ENCODE data around the gene STAC2.

The STAC2 gene

DNA sequence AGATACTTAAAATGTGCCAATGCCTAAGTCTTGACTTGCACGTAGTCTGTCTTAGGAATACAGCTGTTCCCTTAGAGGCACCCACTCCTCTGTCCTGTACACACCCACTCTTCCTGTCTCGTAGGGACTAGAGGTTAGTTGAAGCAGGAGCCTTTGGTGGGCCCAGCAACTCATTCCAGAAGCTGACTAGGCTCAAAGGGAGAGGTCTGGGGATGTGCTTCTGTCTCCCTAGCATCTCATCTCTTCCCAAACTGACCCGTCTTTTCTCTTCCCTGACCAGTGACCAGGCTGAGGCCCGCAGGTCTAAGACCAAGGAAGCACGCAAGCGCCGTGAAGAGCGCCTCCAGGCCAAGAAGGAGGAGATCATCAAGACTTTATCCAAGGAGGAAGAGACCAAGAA is 21.5 kb downstream of the STAC2 start:
- Histone ChIP-seq H3K4ac (ENCODE audit: low read length) (no peak overlapping the region), H2AFZ (ENCODE audit: low read length) (no peak overlapping the region), H3K14ac (ENCODE audit: low read length) (no peak overlapping the region), H3K9ac (ENCODE audit: low read depth, low read length, poor library complexity) (no peak overlapping the region), H3K27ac (replicated peaks; ENCODE audit: low read length) (no peak overlapping the region), H3K23ac (ENCODE audit: low read depth, low read length, poor library complexity) (no peak overlapping the region), H3K4me3 (ENCODE audit: low read length in 2 of 2) (no peak overlapping the region), H3K36me3 (replicated peaks in 1 of 2; ENCODE audit: control insufficient read depth in 2 of 2, insufficient read depth in 2 of 2, low read length in 2 of 2) (peaks cover 31 to 45% of the 10 kb centered on the region in 2 donors), H3K79me1 (ENCODE audit: low read depth, low read length) (peaks cover 7% of the 10 kb centered on the region), H4K91ac (ENCODE audit: low read depth, low read length, poor library complexity) (no peak overlapping the region), H4K8ac (ENCODE audit: low read depth, low read length) (no peak overlapping the region), H2BK5ac (ENCODE audit: low read length) (no peak overlapping the region), H2BK120ac (ENCODE audit: low read depth, low read length) (no peak overlapping the region), H3K27me3 (ENCODE audit: control insufficient read depth in 3 of 3, insufficient read depth in 3 of 3, low read depth in 1 of 3, low read length in 3 of 3) (peaks cover 0 to 14% (median under 1%) of the 10 kb centered on the region in 3 experiments), H2BK15ac (ENCODE audit: low read length) (no peak overlapping the region), H2BK12ac (ENCODE audit: low read length) (no peak overlapping the region), H3K4me1 (ENCODE audit: control insufficient read depth in 2 of 2, insufficient read depth in 1 of 2, low read depth in 1 of 2, low read length in 2 of 2) (peaks cover 6 to 15% of the 10 kb centered on the region in 2 donors), H3K18ac (ENCODE audit: low read length) (no peak overlapping the region), H3K9me3 (replicated peaks in 1 of 2; ENCODE audit: control insufficient read depth in 2 of 2, insufficient read depth in 1 of 2, low read depth in 1 of 2, low read length in 2 of 2) (no peaks in the 10 kb centered on the region), H2AK5ac (ENCODE audit: low read depth, low read length) (no peak overlapping the region), H3K4me2 (ENCODE audit: insufficient read depth, low read length, poor library complexity, severe bottlenecking) (no peak overlapping the region)
- WGBS, 2 donors (ENCODE audit: extremely low coverage in 2 of 2, insufficient read length in 2 of 2, insufficient replicate concordance in 1 of 2): no CpG with 5 or more reads among the region's 8 CpGs
- DNase-seq (ENCODE audit: low spot score): no peak

DNA sequence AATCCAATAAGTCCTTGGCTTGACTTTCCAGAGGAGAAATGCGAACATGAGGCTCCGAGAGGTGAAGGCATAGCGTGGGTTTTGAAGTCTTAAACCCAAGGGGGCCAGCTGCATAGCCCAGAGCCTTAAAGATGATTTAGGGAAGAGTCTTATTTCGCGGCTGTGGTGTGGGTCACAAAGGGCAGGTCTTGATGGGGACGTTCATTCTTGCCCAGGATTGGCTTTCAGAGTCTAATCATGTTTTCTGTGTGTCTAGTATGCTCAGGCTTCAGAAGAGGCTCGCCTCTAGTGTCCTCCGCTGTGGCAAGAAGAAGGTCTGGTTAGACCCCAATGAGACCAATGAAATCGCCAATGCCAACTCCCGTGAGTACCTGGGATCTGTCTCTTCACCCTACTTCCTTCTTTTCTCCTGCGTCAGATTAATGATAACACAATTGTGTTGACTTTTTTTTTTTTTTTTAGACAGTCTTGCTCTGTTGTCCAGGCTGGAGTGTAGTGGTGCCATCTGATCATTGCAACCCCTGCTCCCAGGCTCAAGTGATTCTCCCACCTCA is 24.7 kb downstream of the STAC2 start:
- peak overlapping the region; percentile 92 for H3K4me2 ChIP-seq (ENCODE audit: insufficient read depth, low read length, poor library complexity, severe bottlenecking)
- no peak overlapping the region for H2AK5ac ChIP-seq (ENCODE audit: low read depth, low read length)
- H2BK120ac ChIP-seq (ENCODE audit: low read depth, low read length): no peak overlapping the region
- H2AFZ ChIP-seq (ENCODE audit: low read length): no peak overlapping the region
- no peak overlapping the region for H2BK5ac ChIP-seq (ENCODE audit: low read length)
- no peak overlapping the region for H3K4ac ChIP-seq (ENCODE audit: low read length)
- no CpG with 5 or more reads among the region's 11 CpGs for WGBS, 2 donors (ENCODE audit: extremely low coverage in 2 of 2, insufficient read length in 2 of 2, insufficient replicate concordance in 1 of 2)
- no peak overlapping the region for H3K14ac ChIP-seq (ENCODE audit: low read length)
- H3K4me1 ChIP-seq (ENCODE audit: control insufficient read depth in 2 of 2, insufficient read depth in 1 of 2, low read depth in 1 of 2, low read length in 2 of 2): peaks cover 8 to 10% of the 10 kb centered on the region in 2 donors
- no peaks in the 10 kb centered on the region for H3K27me3 ChIP-seq (ENCODE audit: control insufficient read depth in 3 of 3, insufficient read depth in 3 of 3, low read depth in 1 of 3, low read length in 3 of 3)
- no peak overlapping the region for H2BK12ac ChIP-seq (ENCODE audit: low read length)
- peaks cover 31 to 45% of the 10 kb centered on the region in 2 donors for H3K36me3 ChIP-seq (replicated peaks in 1 of 2; ENCODE audit: control insufficient read depth in 2 of 2, insufficient read depth in 2 of 2, low read length in 2 of 2)
- peaks cover 7% of the 10 kb centered on the region for H3K79me1 ChIP-seq (ENCODE audit: low read depth, low read length)
- H3K23ac ChIP-seq (ENCODE audit: low read depth, low read length, poor library complexity): no peak overlapping the region
- H2BK15ac ChIP-seq (ENCODE audit: low read length): no peak overlapping the region
- no peak overlapping the region for H4K8ac ChIP-seq (ENCODE audit: low read depth, low read length)
- H3K18ac ChIP-seq (ENCODE audit: low read length): no peak overlapping the region
- peak overlapping the region; percentile 86 to 88 for H3K4me3 ChIP-seq (ENCODE audit: low read length in 2 of 2)
- no peaks in the 10 kb centered on the region for H3K9me3 ChIP-seq (replicated peaks in 1 of 2; ENCODE audit: control insufficient read depth in 2 of 2, insufficient read depth in 1 of 2, low read depth in 1 of 2, low read length in 2 of 2)
- H3K9ac ChIP-seq (ENCODE audit: low read depth, low read length, poor library complexity): no peak overlapping the region
- no peak for DNase-seq (ENCODE audit: low spot score)
- H4K91ac ChIP-seq (ENCODE audit: low read depth, low read length, poor library complexity): no peak overlapping the region
- no peak overlapping the region for H3K27ac ChIP-seq (replicated peaks; ENCODE audit: low read length)

DNA sequence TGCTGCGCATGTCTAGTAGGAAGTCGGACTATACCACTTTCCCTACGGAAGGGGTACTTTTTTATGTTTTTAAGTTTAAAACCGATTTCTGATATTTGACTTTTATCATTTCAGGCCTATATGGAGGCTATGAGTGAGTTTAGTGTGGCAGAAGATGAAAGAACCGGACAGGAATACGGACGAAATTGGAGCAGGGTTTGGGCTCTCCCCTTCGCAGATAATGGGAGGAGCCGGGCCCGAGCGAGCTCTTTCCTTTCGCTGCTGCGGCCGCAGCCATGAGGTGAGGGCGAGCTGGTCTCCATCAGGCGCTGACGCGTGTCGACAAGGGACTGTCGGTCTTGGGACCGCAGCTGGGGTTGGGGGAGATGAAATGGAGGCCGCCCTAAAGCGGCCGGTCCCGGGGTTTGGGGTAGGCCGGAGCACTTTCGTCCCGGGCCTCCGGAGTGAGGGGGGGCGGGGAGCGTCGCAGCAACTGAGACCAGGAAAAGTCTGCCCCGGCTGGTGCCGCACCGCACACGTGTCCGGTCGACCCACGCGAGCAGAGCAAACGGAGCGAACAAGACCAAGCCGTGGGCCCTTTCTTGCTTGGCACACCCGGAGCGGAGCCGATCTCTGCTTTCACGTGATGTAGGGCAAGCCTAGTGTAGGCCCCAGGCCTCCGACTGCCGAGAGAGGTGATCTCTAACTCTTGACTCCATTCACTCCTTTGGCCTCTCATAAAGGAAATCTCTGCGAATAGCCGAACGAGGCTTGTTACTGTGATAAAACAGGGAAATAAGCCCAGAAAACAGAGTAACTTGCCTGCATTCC is 25.5 kb downstream of the STAC2 start, which contains the start of gene RPL19:
Gene RPL19 (plus strand): TSS at position 214 of the 810 bp plus-strand sequence. CDS start 62 bp downstream, at position 276.
- H4K91ac ChIP-seq (ENCODE audit: low read depth, low read length, poor library complexity): no peak within 1 kb of the TSS

DNA sequence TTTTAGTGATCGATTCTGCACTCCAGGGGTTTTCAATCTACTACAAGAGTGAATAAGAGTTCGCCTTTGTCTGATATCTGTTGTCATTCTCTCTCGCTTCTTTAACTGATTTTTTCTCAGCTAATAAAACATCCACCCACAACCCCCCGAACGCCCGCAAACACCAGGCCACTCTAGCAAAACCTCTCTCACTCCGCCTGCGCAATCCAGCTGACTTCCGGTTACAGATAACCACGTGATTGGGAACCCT is 26.0 kb downstream of the STAC2 start:
- Histone ChIP-seq H3K36me3 (replicated peaks in 1 of 2; ENCODE audit: control insufficient read depth in 2 of 2, insufficient read depth in 2 of 2, low read length in 2 of 2) (peaks cover 27 to 39% of the 10 kb centered on the region in 2 donors), H2BK120ac (ENCODE audit: low read depth, low read length) (no peak overlapping the region), H4K8ac (ENCODE audit: low read depth, low read length) (no peak overlapping the region), H3K23ac (ENCODE audit: low read depth, low read length, poor library complexity) (no peak overlapping the region), H3K79me1 (ENCODE audit: low read depth, low read length) (peaks cover 12% of the 10 kb centered on the region), H3K9ac (ENCODE audit: low read depth, low read length, poor library complexity) (no peak overlapping the region), H3K4me3 (ENCODE audit: low read length in 2 of 2) (peak overlapping the region; percentile 63 to 86), H3K27ac (replicated peaks; ENCODE audit: low read length) (peak overlapping the region; percentile 28), H3K14ac (ENCODE audit: low read length) (no peak overlapping the region), H3K4me2 (ENCODE audit: insufficient read depth, low read length, poor library complexity, severe bottlenecking) (peak overlapping the region; percentile 51), H3K27me3 (ENCODE audit: control insufficient read depth in 3 of 3, insufficient read depth in 3 of 3, low read depth in 1 of 3, low read length in 3 of 3) (no peaks in the 10 kb centered on the region), H2BK15ac (ENCODE audit: low read length) (no peak overlapping the region), H4K91ac (ENCODE audit: low read depth, low read length, poor library complexity) (no peak overlapping the region), H2AFZ (ENCODE audit: low read length) (peak overlapping the region; percentile 85), H3K4ac (ENCODE audit: low read length) (no peak overlapping the region), H3K9me3 (replicated peaks in 1 of 2; ENCODE audit: control insufficient read depth in 2 of 2, insufficient read depth in 1 of 2, low read depth in 1 of 2, low read length in 2 of 2) (no peaks in the 10 kb centered on the region), H3K18ac (ENCODE audit: low read length) (no peak overlapping the region), H2AK5ac (ENCODE audit: low read depth, low read length) (no peak overlapping the region), H3K4me1 (ENCODE audit: control insufficient read depth in 2 of 2, insufficient read depth in 1 of 2, low read depth in 1 of 2, low read length in 2 of 2) (peaks cover 15 to 21% of the 10 kb centered on the region in 2 donors), H2BK5ac (ENCODE audit: low read length) (no peak overlapping the region), H2BK12ac (ENCODE audit: low read length) (no peak overlapping the region)
- no CpG with 5 or more reads among the region's 10 CpGs for WGBS, 2 donors (ENCODE audit: extremely low coverage in 2 of 2, insufficient read length in 2 of 2, insufficient replicate concordance in 1 of 2)
- DNase-seq (ENCODE audit: low spot score): no peak

More for the DNA sequence above, 25.5 kb downstream of the STAC2 start, which contains the start of gene RPL19:
- Histone ChIP-seq H3K23ac (ENCODE audit: low read depth, low read length, poor library complexity) (peak within 1 kb of the TSS; percentile 56), H3K4ac (ENCODE audit: low read length) (no peak within 1 kb of the TSS), H3K27ac (replicated peaks; ENCODE audit: low read length) (peak within 1 kb of the TSS; percentile 43), H2BK12ac (ENCODE audit: low read length) (no peak within 1 kb of the TSS), H4K8ac (ENCODE audit: low read depth, low read length) (no peak within 1 kb of the TSS), H3K27me3 (ENCODE audit: control insufficient read depth in 3 of 3, insufficient read depth in 3 of 3, low read depth in 1 of 3, low read length in 3 of 3) (no peaks in the 10 kb centered on the region), H3K4me1 (ENCODE audit: control insufficient read depth in 2 of 2, insufficient read depth in 1 of 2, low read depth in 1 of 2, low read length in 2 of 2) (peaks cover 11 to 15% of the 10 kb centered on the region in 2 donors), H3K36me3 (replicated peaks in 1 of 2; ENCODE audit: control insufficient read depth in 2 of 2, insufficient read depth in 2 of 2, low read length in 2 of 2) (peaks cover 31 to 45% of the 10 kb centered on the region in 2 donors), H3K4me2 (ENCODE audit: insufficient read depth, low read length, poor library complexity, severe bottlenecking) (peak within 1 kb of the TSS; percentile 92), H2BK5ac (ENCODE audit: low read length) (peak within 1 kb of the TSS; percentile 59), H3K79me1 (ENCODE audit: low read depth, low read length) (peaks cover 10% of the 10 kb centered on the region), H3K4me3 (ENCODE audit: low read length in 2 of 2) (peak within 1 kb of the TSS; percentile 86 to 88), H2BK15ac (ENCODE audit: low read length) (no peak within 1 kb of the TSS), H3K9me3 (replicated peaks in 1 of 2; ENCODE audit: control insufficient read depth in 2 of 2, insufficient read depth in 1 of 2, low read depth in 1 of 2, low read length in 2 of 2) (no peaks in the 10 kb centered on the region), H3K18ac (ENCODE audit: low read length) (peak within 1 kb of the TSS; percentile 93), H3K14ac (ENCODE audit: low read length) (peak within 1 kb of the TSS; percentile 49), H2BK120ac (ENCODE audit: low read depth, low read length) (no peak within 1 kb of the TSS), H3K9ac (ENCODE audit: low read depth, low read length, poor library complexity) (peak within 1 kb of the TSS; percentile 99), H2AFZ (ENCODE audit: low read length) (peak within 1 kb of the TSS; percentile 85), H2AK5ac (ENCODE audit: low read depth, low read length) (peak within 1 kb of the TSS; percentile 44)
- DNase-seq (ENCODE audit: low spot score): peak; percentile 90
- WGBS, 2 donors (ENCODE audit: extremely low coverage in 2 of 2, insufficient read length in 2 of 2, insufficient replicate concordance in 1 of 2): no CpG with 5 or more reads among the region's 52 CpGs

Data from neuronal stem cell (in vitro differentiated cells).